ENCODE measurements around the gene PRR33.

Gene PRR33

GRCh38 chr11:1916986-1917522 lies 25.4 kb upstream of the PRR33 start:
- DNase-seq (ENCODE audit: low read depth, low spot score): no peak

GRCh38 chr11:1916132-1916985 lies 24.7 kb upstream of the PRR33 start:
- no peak for DNase-seq (ENCODE audit: low read depth, low spot score)

DNA sequence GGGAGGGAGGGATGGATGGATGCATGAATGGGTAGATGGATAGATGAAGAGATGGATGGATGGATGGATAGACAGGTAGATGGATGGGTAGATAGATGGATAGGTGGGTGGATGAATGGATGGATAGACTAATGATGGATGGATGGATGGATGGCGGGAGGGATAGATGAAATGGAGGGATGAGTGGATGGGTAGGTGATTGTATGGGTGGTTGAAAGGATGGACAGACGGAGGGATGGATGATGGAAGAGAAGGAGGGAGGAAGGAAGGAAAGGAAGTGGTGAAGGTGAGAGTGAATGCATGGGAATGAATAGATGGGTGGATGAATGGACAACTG lies 24.1 kb upstream of the PRR33 start:
- no peak for DNase-seq (ENCODE audit: low read depth, low spot score)

- DNase-seq (ENCODE audit: low read depth, low spot score): no peak
Observed at GRCh38 chr11:1913271-1914060, 21.8 kb upstream of the PRR33 start.

DNA sequence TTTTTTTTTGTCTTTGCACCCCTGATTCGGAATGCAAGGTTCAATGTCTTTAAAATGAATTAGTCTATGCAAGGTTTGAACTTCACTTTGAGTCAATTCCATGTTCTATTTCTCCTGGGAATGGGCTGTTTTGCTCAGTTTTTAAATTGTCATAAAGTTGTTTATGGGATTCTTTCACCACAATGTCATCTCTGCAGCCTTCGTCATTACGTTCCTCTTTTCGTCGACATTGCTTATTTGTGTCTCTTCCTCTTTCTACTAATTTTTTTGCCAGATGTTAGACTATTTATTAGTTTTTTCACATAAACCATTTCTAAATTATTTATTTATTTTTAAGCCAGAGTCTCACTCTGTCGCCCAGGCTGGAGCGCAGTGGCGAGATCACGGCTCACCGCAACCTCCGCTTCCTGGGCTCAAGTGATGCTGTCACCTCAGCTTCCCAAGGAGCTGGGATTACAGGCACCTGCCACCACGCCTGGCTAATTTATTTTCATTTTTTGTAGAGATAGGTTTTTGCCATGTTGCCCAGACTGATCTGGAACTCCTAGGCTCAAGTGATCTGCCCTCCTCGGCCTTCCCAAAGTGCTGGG lies 20.7 kb upstream of the PRR33 start:
- no peak for DNase-seq (ENCODE audit: low read depth, low spot score)

GRCh38 chr11:1909524-1909923 lies 17.8 kb upstream of the PRR33 start:
- no peak for DNase-seq (ENCODE audit: low read depth, low spot score)

GRCh38 chr11:1908618-1909017 lies 16.9 kb upstream of the PRR33 start:
- DNase-seq (ENCODE audit: low read depth, low spot score): no peak

DNA sequence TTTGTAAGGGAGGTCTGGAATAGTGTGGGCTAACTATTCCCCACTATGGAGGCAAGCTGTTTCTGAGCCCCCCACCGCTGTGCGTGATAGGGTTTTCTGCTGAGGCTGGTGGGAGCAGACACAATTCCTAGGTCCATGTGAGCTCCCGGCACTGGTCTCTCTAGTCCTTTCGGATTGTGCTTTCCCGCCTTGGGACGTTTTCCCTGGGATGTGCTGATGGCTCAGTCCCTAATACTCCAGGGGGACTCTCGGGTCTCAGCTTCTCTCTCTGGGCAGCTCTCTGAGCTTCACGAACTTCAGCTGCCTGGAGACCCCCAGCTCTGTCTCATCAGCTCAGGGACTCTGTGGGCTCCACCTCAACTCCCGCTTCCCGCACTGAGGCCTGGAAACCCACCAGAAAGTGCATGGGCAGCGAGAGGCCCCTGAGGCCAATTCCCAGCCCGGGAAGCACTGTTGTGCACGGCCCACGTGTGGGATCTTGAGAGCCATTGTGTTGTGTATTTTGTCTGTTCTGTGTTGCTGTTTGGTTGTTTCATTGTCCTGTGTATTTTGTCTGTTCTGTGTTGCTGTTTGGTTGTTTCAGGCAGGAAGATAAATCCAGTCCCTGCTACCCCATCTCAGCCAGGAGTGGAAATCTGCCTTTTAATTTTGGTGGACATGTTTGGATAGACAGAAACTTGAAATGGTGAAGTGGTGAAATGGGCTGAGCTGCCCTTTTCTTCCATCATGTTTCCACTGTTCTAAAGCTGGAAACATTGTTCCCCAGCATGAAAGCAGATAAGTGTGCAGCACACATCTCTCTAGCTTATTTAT lies 15.1 kb upstream of the PRR33 start:
- no peak for DNase-seq (ENCODE audit: low read depth, low spot score)

GRCh38 chr11:1906181-1906580 lies 14.5 kb upstream of the PRR33 start:
- no peak for DNase-seq (ENCODE audit: low read depth, low spot score)

DNA sequence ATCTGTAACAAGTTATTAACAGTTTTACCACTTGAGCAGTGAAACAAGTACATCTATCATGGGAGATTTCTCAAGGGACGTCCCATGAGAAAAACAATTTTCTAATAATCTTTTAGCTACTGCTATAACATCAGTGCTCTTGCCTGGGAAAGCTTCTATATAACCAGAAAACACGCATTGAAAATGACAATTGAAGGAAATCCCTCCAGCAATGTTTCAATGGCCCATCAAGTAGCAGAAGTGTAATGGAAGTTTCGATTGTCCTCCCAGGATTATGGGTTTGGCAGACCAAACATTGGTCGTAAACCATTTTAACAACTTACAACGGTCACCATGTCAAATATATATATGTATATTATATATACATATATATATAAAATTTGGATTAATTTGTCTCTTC lies 8.0 kb upstream of the PRR33 start:
- DNase-seq (ENCODE audit: low read depth, low spot score): no peak

- no peak for DNase-seq (ENCODE audit: low read depth, low spot score)
Observed at GRCh38 chr11:1899090-1899489, 7.4 kb upstream of the PRR33 start.

- no peak for DNase-seq (ENCODE audit: low read depth, low spot score)
Observed at GRCh38 chr11:1896923-1897322, 5.2 kb upstream of the PRR33 start.

DNA sequence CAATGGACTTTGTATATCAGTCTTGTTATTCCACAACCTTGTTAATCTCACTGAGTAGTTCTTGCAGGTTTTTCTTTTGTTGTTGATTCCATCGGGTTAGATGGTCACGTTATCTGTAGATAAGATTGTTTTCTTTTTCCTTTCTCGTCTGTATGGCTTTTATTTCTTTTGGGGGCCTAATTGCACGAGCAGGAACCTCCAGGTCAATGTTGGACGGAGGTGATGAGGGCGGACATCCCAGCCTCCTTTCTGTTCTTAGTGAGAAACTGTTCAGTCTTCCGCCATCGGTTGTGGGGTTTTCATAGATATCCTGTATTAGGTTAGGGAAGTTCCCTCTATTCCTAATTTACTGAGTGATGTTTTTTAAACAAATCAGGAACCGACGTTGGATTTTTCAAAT lies 4.8 kb upstream of the PRR33 start:
- DNase-seq (ENCODE audit: low read depth, low spot score): no peak

DNA sequence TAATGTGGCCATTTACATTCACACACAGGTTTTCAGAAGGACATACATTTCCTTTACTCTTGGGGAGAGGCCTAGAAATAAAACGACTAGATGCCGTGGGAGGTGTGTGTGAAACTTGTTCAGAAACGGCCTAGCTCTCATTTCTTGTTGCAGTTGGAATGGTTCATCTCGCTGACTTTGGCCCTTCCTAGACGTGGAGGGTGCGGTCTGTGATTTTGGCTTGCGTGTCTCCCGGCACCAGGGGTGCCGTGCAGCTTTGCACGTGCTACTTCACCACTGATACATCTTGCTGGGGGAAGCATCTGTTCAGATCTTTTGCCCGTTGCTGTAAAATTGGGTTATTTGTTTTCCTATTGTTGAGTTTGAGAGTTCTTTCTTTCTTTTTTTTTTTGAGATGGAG lies 3.1 kb upstream of the PRR33 start:
- no peak for DNase-seq (ENCODE audit: low read depth, low spot score)

DNA sequence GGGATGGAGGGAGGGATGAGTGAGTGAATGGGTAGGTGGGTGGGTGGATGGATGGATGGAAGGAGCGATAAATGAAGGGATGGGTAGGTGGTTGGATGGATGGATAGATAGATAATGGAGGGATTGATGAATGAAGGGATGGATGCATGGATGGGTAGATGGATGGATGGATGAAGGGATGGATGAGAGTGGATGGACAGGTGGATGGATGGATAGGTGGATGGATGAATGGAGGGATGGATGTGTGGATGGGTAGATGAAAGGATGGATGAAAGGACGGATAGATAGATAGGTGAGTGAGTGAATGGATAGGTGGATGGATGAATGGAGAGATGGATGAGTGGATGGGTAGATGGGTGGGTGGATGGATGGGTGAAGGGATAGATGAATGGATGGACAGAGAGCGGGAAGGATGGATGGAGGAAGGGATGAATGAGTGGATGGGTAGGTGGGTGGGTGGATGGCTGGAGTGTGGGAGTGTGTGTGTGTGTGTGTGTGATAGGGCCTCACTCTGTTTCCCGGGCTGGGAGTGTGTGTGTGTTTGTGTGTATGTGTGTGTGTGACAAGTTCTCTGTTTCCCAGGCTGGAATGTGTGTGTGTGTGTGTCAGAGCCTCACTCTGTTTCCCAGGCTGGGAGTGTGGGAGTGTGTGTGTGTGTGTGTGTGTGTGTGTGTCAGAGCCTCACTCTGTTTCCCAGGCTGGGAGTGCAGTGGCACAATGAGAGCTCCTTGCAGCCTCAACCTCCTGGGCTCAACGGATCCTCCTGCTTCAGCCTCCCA lies 2.1 kb upstream of the PRR33 start:
- DNase-seq (ENCODE audit: low read depth, low spot score): no peak

- DNase-seq (ENCODE audit: low read depth, low spot score): no peak
Observed at GRCh38 chr11:1892558-1892957, 863 bp upstream of the PRR33 start.

DNA sequence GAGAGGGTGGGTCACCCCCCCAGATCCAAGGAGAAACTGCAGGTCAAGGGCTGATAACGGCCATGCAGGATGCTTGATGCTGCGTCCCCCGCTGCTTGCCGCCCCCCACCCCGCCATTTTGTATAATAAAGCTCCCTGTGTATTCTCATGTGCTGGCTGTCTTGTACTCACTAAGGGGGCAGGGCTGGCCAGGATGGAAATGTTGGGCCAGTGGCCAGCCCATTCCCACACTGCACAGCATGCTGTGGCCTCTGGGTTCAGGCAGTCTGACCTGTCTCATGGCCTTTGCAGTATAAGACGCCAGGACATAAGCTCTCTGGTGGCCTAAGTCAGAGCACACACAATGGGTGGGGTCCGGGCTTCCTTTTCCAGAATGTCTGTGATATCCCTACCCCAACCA lies 421 bp upstream of the PRR33 start:
- DNase-seq (ENCODE audit: low read depth, low spot score): no peak

- DNase-seq (ENCODE audit: low read depth, low spot score): no peak
Observed at GRCh38 chr11:1890856-1891830, 552 bp downstream of the PRR33 start.
